Gastrocnemius medialis (tissue), 4 donors: ENCODE measurements around the gene IGSF9B. TPM values are rescaled to one million over a fixed set of nuclear protein-coding genes. Genes with fewer than 3 reads are reported as not detected.

Source experiments
- ATAC-seq, 2 donors: fragments of 150-250 bp; one replicate each; pipeline ENCODE4 v1.9.1; 2016
- DNase-seq, 2 donors: peaks; one replicate each; pipeline ENCODE4 v3.0.0-alpha.2; 2019
- H3K27ac ChIP-seq, 4 donors: fragments of 200-600 bp; sonication (generic); 1 replicate in 1 of 4; 2 replicates in 3 of 4; pipeline ENCODE4 v1.5.1; 2016 to 2018; ENCODE audit warnings: mild to moderate bottlenecking in 2 of 4, moderate library complexity in 1 of 4
- H3K27me3 ChIP-seq, 3 donors: fragments of 200-600 bp; sonication (generic) in 2 of 3; 1 replicate in 1 of 3; 2 replicates in 2 of 3; pipeline versions ENCODE4 v1.5.1 to v1.6.0; 2016 to 2019; ENCODE audit warnings: mild to moderate bottlenecking in 1 of 3, moderate library complexity in 1 of 3
- H3K36me3 ChIP-seq, 2 donors: fragments of 200-600 bp; sonication (generic) in 1 of 2; one replicate each; pipeline ENCODE4 v1.5.1; 2017 to 2018
- H3K4me1 ChIP-seq, 2 donors: fragments of 200-600 bp; sonication (generic) in 1 of 2; one replicate each; pipeline ENCODE4 v1.5.1; 2016 to 2017; ENCODE audit warnings: mild to moderate bottlenecking in 2 of 2
- H3K4me3 ChIP-seq, 4 donors: fragments of 200-600 bp; sonication (generic) in 3 of 4; 1 replicate in 1 of 4; 2 replicates in 3 of 4; pipeline ENCODE4 v1.5.1; 2016 to 2019; ENCODE audit warnings: mild to moderate bottlenecking in 2 of 4
- H3K9me3 ChIP-seq, 3 donors: fragments of 200-600 bp; sonication (generic) in 2 of 3; 1 replicate in 1 of 3; 2 replicates in 2 of 3; pipeline ENCODE4 v1.5.1; 2016 to 2019
- POLR2A ChIP-seq, 2 donors: fragments of 450-650 bp; IDR thresholded peaks; one replicate each; pipeline ENCODE4 v1.6.1; 2017; ENCODE audit warnings: antibody characterized with exemption in 2 of 2, mild to moderate bottlenecking in 2 of 2, moderate library complexity in 2 of 2
- in situ Hi-C, 4 donors: fragments of 200-750 bp; cut with MboI; loops; one replicate each; pipeline versions ENCODE4 v1.15.0 to v1.8.0; 2017; ENCODE audit warnings: low sequenced_read_pairs in 4 of 4
- intact Hi-C: fragments of 100-400 bp; cut with DNase I; formaldehyde crosslinking; loops from one replicate; pipeline ENCODE4 v1.15.1; 2023; ENCODE audit warnings: low total_unique reads
- total RNA-seq, 4 donors: library from RNA; depleted of rRNA; stranded (reverse); fragments of >200 nt; gene quantifications; one replicate each; pipeline versions ENCODE4 v1.1.0 to v1.2.3, GENCODE V29; 2016
- TF ChIP-seq, protein P1 (sequence below), 5 experiments: fragments of 450-650 bp in 3 of 5; fragments of 200-600 bp in 2 of 5; sonication (generic) in 2 of 5; IDR thresholded peaks in 4 of 5; conservative IDR thresholded peaks in 1 of 5; 1 replicate in 4 of 5; 2 replicates in 1 of 5; pipeline ENCODE4 v1.5.1; 2016 to 2019; ENCODE audit warnings: antibody characterized with exemption in 5 of 5, mild to moderate bottlenecking in 3 of 5, moderate library complexity in 3 of 5

Gene IGSF9B
- total RNA-seq, 4 donors from 2014 or later = 0.07 to 2.5 (median 1.4) TPM

DNA sequence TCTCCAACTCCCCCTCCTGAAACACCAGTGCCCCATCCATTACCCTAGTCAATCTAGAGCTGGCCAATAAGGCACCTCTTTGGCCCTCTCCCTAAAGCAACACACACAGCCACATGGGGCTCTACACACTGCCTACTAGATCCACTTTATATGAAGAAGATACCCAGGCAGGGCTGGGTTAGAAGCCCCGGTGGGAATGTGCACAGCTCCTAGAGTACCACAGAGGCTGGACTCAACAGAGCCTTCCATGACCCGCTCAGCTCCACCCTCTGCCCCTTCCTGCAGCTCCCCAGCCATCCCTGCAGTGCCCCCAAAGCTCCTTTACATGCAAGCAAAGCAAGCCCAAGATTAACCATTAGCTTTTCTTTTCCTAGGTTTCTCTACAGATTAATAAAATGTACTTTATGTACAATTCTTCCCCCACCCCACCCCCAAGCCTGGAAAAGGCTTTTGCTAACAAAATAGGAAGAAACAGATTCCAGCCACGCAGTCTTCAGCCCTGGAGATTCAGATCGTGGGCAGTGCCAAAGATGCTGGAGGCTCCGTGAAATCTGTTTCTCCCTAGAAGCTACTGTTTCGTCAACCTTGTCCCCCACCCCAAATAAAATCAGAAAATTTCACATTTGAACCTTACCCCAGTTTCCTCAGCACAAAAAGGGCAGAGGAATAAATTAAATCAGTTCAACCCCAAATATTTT lies 51.8 kb downstream of the IGSF9B start:
- H3K27ac ChIP-seq = no peak overlapping the region
- intact Hi-C loops (no loop called here), in situ Hi-C loops (no loop called here)
- peak in 1 of 2 donors; percentile 2 for DNase-seq
- no peak overlapping the region for H3K4me3 ChIP-seq
- no peaks in the 10 kb centered on the region for H3K4me1 ChIP-seq
- peaks cover 0 to 6% of the 10 kb centered on the region in 2 donors for H3K36me3 ChIP-seq
- TF ChIP-seq, protein P1, sequence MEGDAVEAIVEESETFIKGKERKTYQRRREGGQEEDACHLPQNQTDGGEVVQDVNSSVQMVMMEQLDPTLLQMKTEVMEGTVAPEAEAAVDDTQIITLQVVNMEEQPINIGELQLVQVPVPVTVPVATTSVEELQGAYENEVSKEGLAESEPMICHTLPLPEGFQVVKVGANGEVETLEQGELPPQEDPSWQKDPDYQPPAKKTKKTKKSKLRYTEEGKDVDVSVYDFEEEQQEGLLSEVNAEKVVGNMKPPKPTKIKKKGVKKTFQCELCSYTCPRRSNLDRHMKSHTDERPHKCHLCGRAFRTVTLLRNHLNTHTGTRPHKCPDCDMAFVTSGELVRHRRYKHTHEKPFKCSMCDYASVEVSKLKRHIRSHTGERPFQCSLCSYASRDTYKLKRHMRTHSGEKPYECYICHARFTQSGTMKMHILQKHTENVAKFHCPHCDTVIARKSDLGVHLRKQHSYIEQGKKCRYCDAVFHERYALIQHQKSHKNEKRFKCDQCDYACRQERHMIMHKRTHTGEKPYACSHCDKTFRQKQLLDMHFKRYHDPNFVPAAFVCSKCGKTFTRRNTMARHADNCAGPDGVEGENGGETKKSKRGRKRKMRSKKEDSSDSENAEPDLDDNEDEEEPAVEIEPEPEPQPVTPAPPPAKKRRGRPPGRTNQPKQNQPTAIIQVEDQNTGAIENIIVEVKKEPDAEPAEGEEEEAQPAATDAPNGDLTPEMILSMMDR (IDR thresholded peaks at IDR 0.05 in 4 of 5, conservative IDR thresholded peaks at IDR 0.05 in 1 of 5) = no peak
- no peak for TF ChIP-seq POLR2A (IDR thresholded peaks at IDR 0.05)
- ATAC-seq = no peak
- H3K27me3 ChIP-seq = no peaks in the 10 kb centered on the region
- no peaks in the 10 kb centered on the region for H3K9me3 ChIP-seq

DNA sequence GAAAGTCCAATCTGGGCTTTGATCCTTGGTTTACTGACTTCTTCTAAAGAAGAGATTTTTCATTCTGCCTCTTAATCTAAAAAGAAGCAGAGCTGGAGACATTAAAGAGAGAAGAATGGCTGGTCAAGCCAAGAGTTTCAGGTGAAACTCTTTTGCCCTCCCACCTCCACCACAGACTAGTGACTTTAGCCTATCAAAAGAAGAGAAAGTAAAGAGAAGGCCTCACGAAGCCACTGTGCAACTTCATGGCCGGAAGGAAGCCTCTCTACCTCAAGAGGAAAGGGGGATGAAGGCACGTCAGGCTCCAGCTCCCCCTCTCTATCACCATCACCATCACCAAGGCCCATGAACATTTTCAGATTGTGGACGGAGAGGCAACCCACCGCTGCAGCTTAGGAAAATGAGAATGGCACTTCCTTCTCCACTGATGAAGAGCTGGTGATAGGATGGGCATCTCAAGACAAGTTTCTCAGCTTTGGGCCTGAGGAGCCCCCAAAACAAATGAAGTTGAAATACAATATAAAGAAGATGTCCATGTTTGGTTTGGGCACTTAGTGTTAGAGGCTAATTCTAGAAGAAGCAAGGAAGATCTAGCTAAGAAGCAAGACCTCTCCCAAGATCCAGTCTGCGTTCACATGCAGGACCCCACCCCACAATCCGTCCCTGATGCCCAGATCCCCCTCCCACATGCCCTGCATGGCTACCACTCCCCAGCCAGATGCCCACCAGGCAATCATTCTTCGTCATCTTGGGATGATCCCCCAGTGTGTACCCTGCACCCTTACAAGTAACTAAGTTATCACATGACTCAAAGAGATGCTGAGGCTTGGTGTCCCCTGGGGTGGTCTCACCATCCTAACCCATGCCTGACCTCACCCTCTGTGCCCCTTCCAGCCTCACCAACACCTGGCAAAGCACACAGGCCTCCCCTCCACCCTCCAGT lies 52.6 kb downstream of the IGSF9B start:
- Histone ChIP-seq H3K27me3 (no peaks in the 10 kb centered on the region), H3K4me1 (no peaks in the 10 kb centered on the region), H3K9me3 (no peaks in the 10 kb centered on the region), H3K36me3 (peaks cover 0 to 6% of the 10 kb centered on the region in 2 donors), H3K4me3 (no peak overlapping the region), H3K27ac (no peak overlapping the region)
- in situ Hi-C loops = no loop called here
- intact Hi-C loops = no loop called here
- ATAC-seq (no peak), DNase-seq (peak in 1 of 2 donors; percentile 0)
- no peak for TF ChIP-seq POLR2A (IDR thresholded peaks at IDR 0.05)
- TF ChIP-seq, protein P1 (IDR thresholded peaks at IDR 0.05 in 4 of 5, conservative IDR thresholded peaks at IDR 0.05 in 1 of 5) = no peak

DNA sequence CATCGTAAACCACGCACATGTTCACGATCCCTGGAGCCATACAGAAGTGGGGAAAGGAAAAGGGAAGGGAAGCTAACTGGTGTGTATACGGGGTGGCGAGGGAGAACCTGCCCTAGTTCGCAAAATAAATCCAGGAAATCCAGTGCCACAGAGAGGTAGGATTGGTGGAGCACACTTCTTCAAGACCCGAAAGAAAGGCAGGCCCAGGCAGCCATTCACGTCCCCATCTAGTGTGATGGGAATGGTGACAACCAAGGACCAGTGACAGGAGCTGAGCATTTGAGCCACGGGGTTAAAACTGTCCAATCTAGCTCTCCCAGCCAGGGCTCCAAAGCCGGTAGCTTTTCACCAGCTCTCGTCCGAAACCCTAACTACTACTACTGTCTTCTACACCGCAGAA lies 53.7 kb downstream of the IGSF9B start:
- no peak for TF ChIP-seq POLR2A (IDR thresholded peaks at IDR 0.05)
- TF ChIP-seq, protein P1 (IDR thresholded peaks at IDR 0.05 in 4 of 5, conservative IDR thresholded peaks at IDR 0.05 in 1 of 5) = no peak
- Histone ChIP-seq H3K36me3 (peaks cover 0 to 6% of the 10 kb centered on the region in 2 donors), H3K9me3 (no peaks in the 10 kb centered on the region), H3K27ac (no peak overlapping the region), H3K27me3 (no peaks in the 10 kb centered on the region), H3K4me3 (no peak overlapping the region), H3K4me1 (no peaks in the 10 kb centered on the region)
- in situ Hi-C loops (no loop called here), intact Hi-C loops (no loop called here)
- ATAC-seq (no peak), DNase-seq (peak in 1 of 2 donors; percentile 1)

DNA sequence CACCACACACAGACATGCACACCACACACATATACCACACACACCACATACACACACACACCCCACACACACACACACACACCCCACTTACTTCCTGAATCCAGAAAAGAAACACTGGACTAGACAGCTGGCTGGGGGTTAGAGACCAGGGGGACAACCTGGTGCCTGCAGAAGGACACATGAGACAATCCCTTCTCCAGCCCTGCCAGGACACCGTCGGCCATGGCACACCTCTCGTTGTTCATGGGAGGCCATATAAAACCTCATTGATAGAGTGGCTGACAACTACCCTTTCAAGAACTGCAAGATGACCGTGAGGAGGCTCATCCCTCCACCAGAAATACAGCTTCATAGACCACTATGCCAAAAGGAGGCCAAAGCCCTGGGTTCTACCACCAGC lies 54.3 kb downstream of the IGSF9B start:
- intact Hi-C loops = no loop called here
- Histone ChIP-seq H3K27ac (no peak overlapping the region), H3K9me3 (no peaks in the 10 kb centered on the region), H3K27me3 (no peaks in the 10 kb centered on the region), H3K4me3 (no peak overlapping the region), H3K36me3 (peaks cover 0 to 6% of the 10 kb centered on the region in 2 donors), H3K4me1 (no peaks in the 10 kb centered on the region)
- ATAC-seq (no peak), DNase-seq (peak in 1 of 2 donors; percentile 5)
- in situ Hi-C loops = no loop called here
- no peak for TF ChIP-seq POLR2A (IDR thresholded peaks at IDR 0.05)
- TF ChIP-seq, protein P1 (IDR thresholded peaks at IDR 0.05 in 4 of 5, conservative IDR thresholded peaks at IDR 0.05 in 1 of 5) = no peak
